Psoas muscle (tissue), 8 donors: ENCODE results near the gene USP40. TPM values are rescaled to one million over a fixed set of nuclear protein-coding genes. Genes with fewer than 3 reads are reported as not detected.

Experiments used
- ATAC-seq, 4 donors: fragments of 200-7000 bp; cut with Tn5 transposase; one replicate each; pipeline ENCODE4 v1.9.1; 2020; ENCODE audit warnings: moderate library complexity in 3 of 4, mild to moderate bottlenecking in 2 of 4
- DNase-seq, 2 donors: peaks; one replicate each; pipeline ENCODE4 v3.0.0-alpha.2; 2020
- H3K27ac ChIP-seq: fragments of 200-600 bp; one replicate; pipeline ENCODE4 v1.8.0; 2022
- H3K27me3 ChIP-seq, 3 donors: fragments of 200-600 bp in 1 of 3; one replicate each; pipeline versions ENCODE4 v1.6.1 to v1.8.0; 2013 to 2022; ENCODE audit warnings: low read length in 2 of 3, mild to moderate bottlenecking in 2 of 3, moderate library complexity in 1 of 3; ENCODE audit not compliant: insufficient read depth in 3 of 3
- H3K36me3 ChIP-seq, 2 donors: fragments of 200-600 bp in 1 of 2; one replicate each; pipeline versions ENCODE4 v1.6.1 to v1.8.0; 2013 to 2022; ENCODE audit warnings: low read depth in 1 of 2, mild to moderate bottlenecking in 1 of 2, moderate library complexity in 1 of 2; ENCODE audit not compliant: insufficient read depth in 1 of 2
- H3K4me1 ChIP-seq: fragments of 200-600 bp; one replicate; pipeline ENCODE4 v1.8.0; 2022
- H3K4me3 ChIP-seq: fragments of 200-600 bp; one replicate; pipeline ENCODE4 v1.8.0; 2022; ENCODE audit warnings: mild to moderate bottlenecking
- H3K9me3 ChIP-seq: fragments of 200-600 bp; one replicate; pipeline ENCODE4 v1.8.0; 2022
- WGBS, 3 donors: extraction: QIAGEN DNeasy Blood & Tissue Kit; methylation state at CpG; one replicate each; pipeline versions ENCODE4 v1.1.6 to v1.1.7; 2013; 5-methylcytosine and 5-hydroxymethylcytosine counted together
- intact Hi-C, 2 donors: fragments of 100-400 bp; cut with DNase I; formaldehyde crosslinking; loops; one replicate each; pipeline versions ENCODE4 v1.11.0 to v1.14.2; 2022
- polyA plus RNA-seq, 3 donors: library from polyadenylated mRNA; stranded (reverse); fragments of 200-250 nt; gene quantifications; one replicate each; pipeline ENCODE4 v1.2.3, GENCODE V29; 2013
- total RNA-seq, 4 donors: library from RNA; stranded (reverse); fragmentation: NEBNext Ultra II Directional in 2 of 4; extraction: Animal tissue kit (Norgen Biotek cat#: 25700) in 2 of 4; gene quantifications; one replicate each; pipeline versions ENCODE4 v1.2.1 to v1.2.4, GENCODE V29; 2021 to 2023
- TF ChIP-seq, protein P1 (sequence below): fragments of 200-600 bp; IDR thresholded peaks from one replicate; pipeline ENCODE4 v1.8.0; 2022; ENCODE audit warnings: antibody characterized with exemption
- donor health status: healthy with polysubstance abuse.
- donor health status: DM: no; HTN: no; CAD: no; lungs with moderate emphysema.
- donor health status: Bipolar disorder and iron deficiency.
- donor health status: healthy.
- donor health status: DM: yes; HTN: yes; CAD: no.
- donor health status: DM: no; HTN: no; CAD: no.
- donor health status: DM: no; HTN: no; CAD: no.
- donor health status: DM: yes; HTN: yes; CAD: no.

The USP40 gene
- total and polyA plus RNA-seq, 7 donors: 9.1 to 23.3 (median 19.4) TPM

DNA sequence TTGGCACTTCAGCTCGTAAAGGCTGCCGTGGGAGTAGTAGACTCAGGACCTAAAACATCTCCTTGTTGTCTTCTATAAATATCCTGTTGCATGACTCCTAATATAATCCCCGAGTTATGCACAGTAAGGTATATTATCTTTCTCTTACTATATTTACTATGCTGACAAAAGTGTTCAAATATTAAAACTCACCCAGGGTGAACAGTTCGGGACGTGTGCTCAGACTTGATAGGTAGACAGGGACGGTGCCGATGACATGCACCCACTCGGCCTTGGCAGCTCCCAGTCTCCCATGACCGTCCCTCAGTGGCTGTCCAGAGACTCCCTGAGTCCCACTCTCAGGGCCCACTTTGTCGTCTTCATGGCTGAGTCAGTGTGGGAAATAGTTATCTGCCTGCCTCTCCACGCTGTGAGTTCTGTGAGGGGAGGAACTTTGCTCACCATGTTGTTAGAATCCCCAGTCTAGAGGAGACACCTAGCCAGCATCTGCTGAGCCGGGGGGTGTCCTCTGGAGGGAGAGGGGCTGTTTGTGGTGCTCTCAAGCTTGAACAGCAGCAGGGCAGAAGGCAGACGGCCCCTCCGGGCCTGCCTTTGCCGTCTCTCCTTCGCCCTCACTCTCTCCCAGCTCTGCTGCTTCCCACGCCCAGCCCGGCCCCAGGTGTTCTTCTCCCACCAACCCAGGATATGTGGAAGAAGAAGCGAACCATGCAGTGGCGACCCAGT lies 137.2 kb downstream of the USP40 start:
- TF ChIP-seq, protein P1, sequence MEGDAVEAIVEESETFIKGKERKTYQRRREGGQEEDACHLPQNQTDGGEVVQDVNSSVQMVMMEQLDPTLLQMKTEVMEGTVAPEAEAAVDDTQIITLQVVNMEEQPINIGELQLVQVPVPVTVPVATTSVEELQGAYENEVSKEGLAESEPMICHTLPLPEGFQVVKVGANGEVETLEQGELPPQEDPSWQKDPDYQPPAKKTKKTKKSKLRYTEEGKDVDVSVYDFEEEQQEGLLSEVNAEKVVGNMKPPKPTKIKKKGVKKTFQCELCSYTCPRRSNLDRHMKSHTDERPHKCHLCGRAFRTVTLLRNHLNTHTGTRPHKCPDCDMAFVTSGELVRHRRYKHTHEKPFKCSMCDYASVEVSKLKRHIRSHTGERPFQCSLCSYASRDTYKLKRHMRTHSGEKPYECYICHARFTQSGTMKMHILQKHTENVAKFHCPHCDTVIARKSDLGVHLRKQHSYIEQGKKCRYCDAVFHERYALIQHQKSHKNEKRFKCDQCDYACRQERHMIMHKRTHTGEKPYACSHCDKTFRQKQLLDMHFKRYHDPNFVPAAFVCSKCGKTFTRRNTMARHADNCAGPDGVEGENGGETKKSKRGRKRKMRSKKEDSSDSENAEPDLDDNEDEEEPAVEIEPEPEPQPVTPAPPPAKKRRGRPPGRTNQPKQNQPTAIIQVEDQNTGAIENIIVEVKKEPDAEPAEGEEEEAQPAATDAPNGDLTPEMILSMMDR: no peak
- Histone ChIP-seq H3K9me3 (no peaks in the 10 kb centered on the region), H3K4me1 (peaks cover 79% of the 10 kb centered on the region), H3K36me3 (peaks cover 0 to 10% of the 10 kb centered on the region in 2 donors), H3K27me3 (no peaks in the 10 kb centered on the region), H3K27ac (peak overlapping the region; percentile 96), H3K4me3 (peak overlapping the region; percentile 77)
- 33 to 52% (median 37%) methylated on average over 20 of the region's 20 CpGs for WGBS, 3 donors
- ATAC-seq (peak; percentile 69 to 75 (median 74)), DNase-seq (peak in 1 of 2 donors; percentile 89)
- intact Hi-C loops: no loop called here

DNA sequence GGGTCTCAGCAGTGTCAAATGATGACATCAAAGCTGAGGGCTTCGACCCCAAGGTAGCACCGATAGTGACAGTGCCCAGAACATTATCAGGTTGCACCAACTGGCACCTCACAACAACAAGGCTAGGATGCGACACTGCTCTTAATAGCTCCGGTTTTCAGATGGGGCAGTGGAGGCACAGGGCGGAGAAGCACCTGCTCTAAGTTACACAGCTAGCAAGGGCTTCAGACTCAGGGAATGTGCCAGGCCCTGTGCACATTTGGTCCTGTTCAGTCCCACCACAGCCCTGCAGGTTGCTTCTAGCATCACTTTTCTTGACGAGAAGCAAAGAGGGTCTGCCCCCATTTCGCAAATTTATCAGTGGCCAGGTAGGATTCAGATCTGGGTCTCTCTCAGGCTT lies 138.1 kb downstream of the USP40 start:
- Histone ChIP-seq H3K4me3 (peak overlapping the region; percentile 77), H3K27ac (peak overlapping the region; percentile 96), H3K9me3 (no peaks in the 10 kb centered on the region), H3K36me3 (peaks cover 0 to 9% of the 10 kb centered on the region in 2 donors), H3K27me3 (no peaks in the 10 kb centered on the region), H3K4me1 (peaks cover 76% of the 10 kb centered on the region)
- ATAC-seq: peak in 2 of 4 donors; percentile 1 to 5
- intact Hi-C loops: no loop called here
- DNase-seq: no peak
- TF ChIP-seq, protein P1: no peak
- 47 to 66% (median 52%) methylated on average over 7 of the region's 7 CpGs for WGBS, 3 donors

DNA sequence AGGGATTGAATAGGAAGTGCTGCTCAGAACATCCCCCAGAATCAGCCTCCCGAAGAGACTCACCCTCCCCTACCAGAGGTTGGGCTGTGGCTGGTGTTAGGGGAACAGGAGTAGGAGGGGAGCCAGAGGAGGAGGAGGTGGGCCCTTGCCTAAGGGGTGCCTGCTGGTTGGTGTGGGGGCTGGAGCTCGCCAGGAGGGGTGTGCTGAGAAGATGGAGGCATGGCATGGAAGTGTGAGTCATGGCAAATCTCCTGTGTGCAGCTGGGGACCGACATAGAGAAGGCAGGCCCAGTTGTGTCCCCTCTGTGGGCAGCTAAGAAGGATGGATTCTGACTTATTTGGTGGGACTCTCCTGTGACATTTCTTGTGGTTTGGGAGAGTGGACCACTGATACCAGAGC lies 138.6 kb downstream of the USP40 start:
- DNase-seq (no peak), ATAC-seq (no peak)
- Histone ChIP-seq H3K27me3 (no peaks in the 10 kb centered on the region), H3K9me3 (no peaks in the 10 kb centered on the region), H3K4me3 (peak overlapping the region; percentile 77), H3K4me1 (peaks cover 76% of the 10 kb centered on the region), H3K36me3 (peaks cover 0 to 9% of the 10 kb centered on the region in 2 donors), H3K27ac (peak overlapping the region; percentile 96)
- intact Hi-C loops: no loop called here
- TF ChIP-seq, protein P1: no peak
- 56 to 60% (median 58%) methylated on average over 3 of the region's 3 CpGs for WGBS, 3 donors

DNA sequence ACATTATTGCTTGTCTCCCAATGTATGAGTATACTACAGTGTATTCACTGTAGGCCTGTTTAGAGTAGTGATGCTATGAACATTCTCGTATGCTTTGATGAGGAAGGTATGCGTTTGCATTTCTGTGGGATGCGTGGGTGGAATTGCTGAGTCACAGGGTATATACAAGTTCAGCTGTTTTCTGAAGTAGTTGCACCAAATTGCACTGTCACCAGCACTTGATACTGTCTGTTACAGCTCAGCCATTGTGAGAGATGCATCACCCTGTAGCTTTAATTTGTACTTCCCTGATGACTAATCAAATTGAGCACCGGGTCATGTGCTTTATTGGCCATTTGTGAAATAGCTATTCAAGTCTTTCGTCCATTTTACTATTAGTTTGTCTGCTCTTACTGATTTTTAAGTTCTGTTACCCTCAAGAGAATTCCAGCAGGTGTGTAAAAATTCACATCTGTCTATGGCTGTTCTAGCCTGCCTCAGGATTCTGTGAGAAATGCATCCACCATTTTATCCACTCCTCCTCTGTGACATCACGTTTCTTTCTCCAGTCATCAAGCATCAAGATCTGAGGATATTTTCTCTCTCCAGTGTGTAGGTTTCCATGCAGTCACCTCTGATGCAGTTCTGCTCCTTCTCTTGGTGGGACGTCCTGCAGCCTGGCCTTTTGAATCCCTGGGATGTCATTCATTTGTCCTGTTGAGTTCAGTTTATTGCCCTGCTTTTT lies 139.8 kb downstream of the USP40 start:
- no peaks in the 10 kb centered on the region for H3K9me3 ChIP-seq
- intact Hi-C loops: no loop called here
- whole genome bisulfite sequencing, 3 donors: 34 to 58% (median 41%) methylated on average over 7 of the region's 7 CpGs
- DNase-seq: no peak
- peak overlapping the region; percentile 77 for H3K4me3 ChIP-seq
- H3K36me3 ChIP-seq: peaks cover 0 to 15% of the 10 kb centered on the region in 2 donors
- peak overlapping the region; percentile 96 for H3K27ac ChIP-seq
- no peaks in the 10 kb centered on the region for H3K27me3 ChIP-seq
- peak; percentile 38 to 55 (median 50) for ATAC-seq
- TF ChIP-seq, protein P1: no peak
- H3K4me1 ChIP-seq: peaks cover 78% of the 10 kb centered on the region

Other genes with a start within 250 kb of the USP40 start
- 100 to 1,000 TPM in 3 of 4 donors, 10 to 100 TPM in 1; 77.9 to 365 (median 244) TPM for gene DGKD, start 212.3 kb downstream of the USP40 start, total RNA-seq
- 100 to 1,000 TPM in 1 of 3 donors, 10 to 100 TPM in 2; 59.4 to 310 (median 59.6) TPM for gene DGKD, start 212.3 kb downstream of the USP40 start, polyA plus RNA-seq
- not detected for gene UGT1A8, start 50.9 kb upstream of the USP40 start, total RNA-seq
- gene UGT1A8, start 50.9 kb upstream of the USP40 start, polyA plus RNA-seq: not detected
- not detected for gene UGT1A10, start 69.7 kb upstream of the USP40 start, total RNA-seq
- under 1 TPM in 1 of 3 donors, not detected in 2; 0.03 TPM for gene UGT1A10, start 69.7 kb upstream of the USP40 start, polyA plus RNA-seq
- not detected for gene UGT1A9, start 105.1 kb upstream of the USP40 start, total RNA-seq
- not detected for gene UGT1A9, start 105.1 kb upstream of the USP40 start, polyA plus RNA-seq
- not detected for gene UGT1A7, start 115.1 kb upstream of the USP40 start, total RNA-seq
- gene UGT1A7, start 115.1 kb upstream of the USP40 start, polyA plus RNA-seq: not detected
- not detected for gene UGT1A6, start 126.1 kb upstream of the USP40 start, total RNA-seq
- not detected for gene UGT1A6, start 126.1 kb upstream of the USP40 start, polyA plus RNA-seq
- not detected for gene UGT1A5, start 146.1 kb upstream of the USP40 start, total RNA-seq
- not detected for gene UGT1A5, start 146.1 kb upstream of the USP40 start, polyA plus RNA-seq
- not detected for gene UGT1A4, start 152.0 kb upstream of the USP40 start, total RNA-seq
- gene UGT1A4, start 152.0 kb upstream of the USP40 start, polyA plus RNA-seq: not detected
- gene UGT1A3, start 162.3 kb upstream of the USP40 start, total RNA-seq: not detected
- not detected for gene UGT1A3, start 162.3 kb upstream of the USP40 start, polyA plus RNA-seq
- gene UGT1A1, start 193.5 kb upstream of the USP40 start, total RNA-seq: not detected
- under 1 TPM in 1 of 3 donors, not detected in 2; 0.06 TPM for gene UGT1A1, start 193.5 kb upstream of the USP40 start, polyA plus RNA-seq
- gene MROH2A, start 211.5 kb upstream of the USP40 start, total RNA-seq: not detected
- not detected for gene MROH2A, start 211.5 kb upstream of the USP40 start, polyA plus RNA-seq